Erythroblast (primary cell): Measurements from ENCODE around the gene PNPLA3.

ENCODE experiments used
- GATA1 ChIP-seq: IDR thresholded peaks from 2 replicates; pipeline ENCODE4 v1.6.1; 2011; ENCODE audit warnings: low read depth, mild to moderate bottlenecking, control low read depth, low read length, moderate library complexity
- POLR2A ChIP-seq: IDR thresholded peaks from 2 replicates; pipeline ENCODE4 v1.6.1; 2011; ENCODE audit warnings: mild to moderate bottlenecking, low read length

GRCh38 chr22:43919106-43919973 lies 4.3 kb upstream of the PNPLA3 start:
- no peak for TF ChIP-seq POLR2A
- TF ChIP-seq GATA1, result no peak
